BLaER1 (cell line): ENCODE measurements around the gene KIF16B.

Experiments used
- H3K27ac ChIP-seq: shearing (Covaris generic); formaldehyde crosslinking; 2 replicates; pipeline ENCODE4 v1.8.1; 2022
- H3K27me3 ChIP-seq: shearing (Covaris generic); formaldehyde crosslinking; 2 replicates; pipeline ENCODE4 v1.8.1; 2022
- H3K36me3 ChIP-seq: shearing (Covaris generic); formaldehyde crosslinking; 2 replicates; pipeline ENCODE4 v1.8.1; 2022
- H3K4me1 ChIP-seq: shearing (Covaris generic); formaldehyde crosslinking; 2 replicates; pipeline ENCODE4 v1.8.1; 2022
- H3K4me2 ChIP-seq: shearing (Covaris generic); formaldehyde crosslinking; 2 replicates; pipeline ENCODE4 v1.8.1; 2022
- H3K4me3 ChIP-seq: shearing (Covaris generic); formaldehyde crosslinking; 2 replicates; pipeline ENCODE4 v1.8.1; 2022
- H3K9ac ChIP-seq: shearing (Covaris generic); formaldehyde crosslinking; 2 replicates; pipeline ENCODE4 v1.8.1; 2022
- H3K9me3 ChIP-seq: shearing (Covaris generic); formaldehyde crosslinking; 2 replicates; pipeline ENCODE4 v1.8.1; 2022
- H4K20me1 ChIP-seq: shearing (Covaris generic); formaldehyde crosslinking; 2 replicates; pipeline ENCODE4 v1.8.1; 2022
- Cebpa-rat ChIP-seq: shearing (Covaris generic); IDR thresholded peaks from 2 replicates; pipeline ENCODE4 v1.8.1; 2022

The KIF16B gene

DNA sequence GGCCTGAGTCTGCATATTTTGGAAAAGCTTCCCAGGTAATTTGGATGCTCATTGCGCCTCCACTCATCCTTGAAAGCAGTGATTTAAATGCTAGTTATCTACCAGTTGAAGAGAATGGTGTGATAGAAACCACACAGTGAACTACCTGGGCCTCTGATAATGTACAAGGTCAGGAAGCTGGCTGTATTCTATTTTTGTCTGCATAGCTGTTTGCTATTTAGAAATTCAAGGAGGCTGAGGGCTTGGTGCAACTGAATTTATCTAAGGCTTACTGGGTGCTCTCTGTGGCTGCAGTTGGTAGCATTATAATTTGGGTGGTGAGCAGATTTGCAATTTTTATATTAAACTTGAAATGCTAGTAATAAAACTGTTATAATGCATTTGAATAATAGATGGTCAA is 245.6 kb downstream of the KIF16B start:
- H3K4me1 ChIP-seq, result no peaks in the 10 kb centered on the region
- no peak overlapping the region for H3K27ac ChIP-seq
- H4K20me1 ChIP-seq, result no peaks in the 10 kb centered on the region
- H3K36me3 ChIP-seq, result peaks cover 44% of the 10 kb centered on the region
- no peak overlapping the region for H3K4me3 ChIP-seq
- H3K9me3 ChIP-seq, result peaks cover 20% of the 10 kb centered on the region
- no peak for TF ChIP-seq Cebpa-rat
- H3K4me2 ChIP-seq, result no peak overlapping the region
- H3K9ac ChIP-seq, result no peak overlapping the region
- H3K27me3 ChIP-seq, result no peaks in the 10 kb centered on the region

DNA sequence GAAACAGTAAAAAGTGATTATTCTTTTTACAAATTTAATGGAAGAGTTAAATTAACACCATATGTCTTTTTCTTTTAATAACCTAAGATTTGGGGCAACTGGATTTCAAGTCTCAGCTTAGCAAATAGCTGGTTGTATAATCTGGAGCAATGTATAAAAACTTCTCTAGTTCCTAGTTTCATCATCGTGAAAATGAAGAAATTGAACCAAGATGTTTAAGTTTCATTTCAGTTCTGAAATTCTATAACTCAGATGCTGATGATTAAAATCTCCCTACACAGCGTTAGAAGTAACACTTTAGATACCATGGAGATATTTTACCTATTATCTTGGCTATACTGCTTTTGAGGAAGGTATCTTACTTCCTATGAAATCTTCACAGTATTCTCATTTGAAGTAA is 252.0 kb downstream of the KIF16B start:
- H3K9me3 ChIP-seq, result peaks cover 15% of the 10 kb centered on the region
- H3K9ac ChIP-seq, result no peak overlapping the region
- peaks cover 11% of the 10 kb centered on the region for H3K4me1 ChIP-seq
- no peak overlapping the region for H3K4me2 ChIP-seq
- TF ChIP-seq Cebpa-rat, result no peak
- H3K4me3 ChIP-seq, result no peak overlapping the region
- H3K27ac ChIP-seq, result no peak overlapping the region
- H3K36me3 ChIP-seq, result peaks cover 38% of the 10 kb centered on the region
- no peaks in the 10 kb centered on the region for H3K27me3 ChIP-seq
- H4K20me1 ChIP-seq, result no peaks in the 10 kb centered on the region

GRCh38 chr20:16317445-16318362 is 255.5 kb downstream of the KIF16B start:
- peaks cover 6% of the 10 kb centered on the region for H3K9me3 ChIP-seq
- no peak for TF ChIP-seq Cebpa-rat
- peaks cover 45% of the 10 kb centered on the region for H3K36me3 ChIP-seq
- no peak overlapping the region for H3K27ac ChIP-seq
- H3K4me2 ChIP-seq, result peak overlapping the region; percentile 44
- H3K27me3 ChIP-seq, result no peaks in the 10 kb centered on the region
- H3K9ac ChIP-seq, result no peak overlapping the region
- H4K20me1 ChIP-seq, result no peaks in the 10 kb centered on the region
- peaks cover 27% of the 10 kb centered on the region for H3K4me1 ChIP-seq
- H3K4me3 ChIP-seq, result no peak overlapping the region

- H4K20me1 ChIP-seq, result no peaks in the 10 kb centered on the region
- no peak overlapping the region for H3K4me2 ChIP-seq
- H3K4me1 ChIP-seq, result peaks cover 27% of the 10 kb centered on the region
- no peak for TF ChIP-seq Cebpa-rat
- H3K36me3 ChIP-seq, result peaks cover 53% of the 10 kb centered on the region
- no peak overlapping the region for H3K27ac ChIP-seq
- no peak overlapping the region for H3K9ac ChIP-seq
- no peaks in the 10 kb centered on the region for H3K27me3 ChIP-seq
- H3K9me3 ChIP-seq, result peaks cover 6% of the 10 kb centered on the region
- H3K4me3 ChIP-seq, result no peak overlapping the region
These were observed 256.7 kb downstream of the KIF16B start for GRCh38 chr20:16316513-16316912.

- H3K9me3 ChIP-seq, result peaks cover 13% of the 10 kb centered on the region
- no peak overlapping the region for H3K4me3 ChIP-seq
- H3K9ac ChIP-seq, result no peak overlapping the region
- H3K36me3 ChIP-seq, result peaks cover 68% of the 10 kb centered on the region
- H3K4me2 ChIP-seq, result peak overlapping the region; percentile 54
- H3K27me3 ChIP-seq, result no peaks in the 10 kb centered on the region
- no peak overlapping the region for H3K27ac ChIP-seq
- H4K20me1 ChIP-seq, result no peaks in the 10 kb centered on the region
- TF ChIP-seq Cebpa-rat, result no peak
- H3K4me1 ChIP-seq, result peaks cover 27% of the 10 kb centered on the region
These were observed 258.5 kb downstream of the KIF16B start for GRCh38 chr20:16314748-16315159.

GRCh38 chr20:16314320-16314719 is 258.9 kb downstream of the KIF16B start:
- Histone ChIP-seq H3K4me1 (peaks cover 27% of the 10 kb centered on the region), H3K9me3 (peaks cover 13% of the 10 kb centered on the region), H3K9ac (no peak overlapping the region), H3K27ac (no peak overlapping the region), H3K27me3 (no peaks in the 10 kb centered on the region), H4K20me1 (no peaks in the 10 kb centered on the region), H3K4me2 (peak overlapping the region; percentile 54), H3K36me3 (peaks cover 63% of the 10 kb centered on the region), H3K4me3 (no peak overlapping the region)
- no peak for TF ChIP-seq Cebpa-rat

DNA sequence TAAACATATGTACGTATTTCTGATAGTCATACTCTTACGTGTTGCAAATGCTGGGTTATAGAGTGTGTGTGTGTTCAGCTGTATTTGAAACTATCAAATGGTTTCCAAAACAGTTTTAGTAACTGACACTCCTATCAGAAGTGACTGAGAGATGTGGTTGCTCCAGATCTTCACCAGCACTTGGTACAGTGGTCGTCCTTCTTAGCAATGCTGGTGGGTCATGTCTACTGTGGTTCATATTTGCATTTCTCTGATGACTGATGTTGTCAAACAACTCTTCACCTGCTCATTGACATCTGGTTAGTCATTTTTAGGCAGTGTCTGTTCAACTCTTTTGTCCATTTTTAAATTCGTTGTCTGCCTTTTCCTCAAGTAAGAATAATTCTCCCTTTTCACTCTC is 259.3 kb downstream of the KIF16B start:
- Histone ChIP-seq H3K4me1 (peaks cover 27% of the 10 kb centered on the region), H3K36me3 (peaks cover 63% of the 10 kb centered on the region), H3K27ac (no peak overlapping the region), H3K4me3 (no peak overlapping the region), H3K4me2 (no peak overlapping the region), H3K27me3 (no peaks in the 10 kb centered on the region), H3K9me3 (peaks cover 13% of the 10 kb centered on the region), H4K20me1 (no peaks in the 10 kb centered on the region), H3K9ac (no peak overlapping the region)
- TF ChIP-seq Cebpa-rat, result no peak

- H3K9ac ChIP-seq, result no peak overlapping the region
- H3K4me3 ChIP-seq, result no peak overlapping the region
- H3K27ac ChIP-seq, result no peak overlapping the region
- H3K36me3 ChIP-seq, result peaks cover 65% of the 10 kb centered on the region
- peaks cover 22% of the 10 kb centered on the region for H3K4me1 ChIP-seq
- H3K27me3 ChIP-seq, result peaks cover 3% of the 10 kb centered on the region; the same call in 1 of the 2 replicates
- no peak overlapping the region for H3K4me2 ChIP-seq
- no peaks in the 10 kb centered on the region for H4K20me1 ChIP-seq
- TF ChIP-seq Cebpa-rat, result no peak
- peaks cover 13% of the 10 kb centered on the region for H3K9me3 ChIP-seq
These were observed 260.2 kb downstream of the KIF16B start for GRCh38 chr20:16312998-16313397.

DNA sequence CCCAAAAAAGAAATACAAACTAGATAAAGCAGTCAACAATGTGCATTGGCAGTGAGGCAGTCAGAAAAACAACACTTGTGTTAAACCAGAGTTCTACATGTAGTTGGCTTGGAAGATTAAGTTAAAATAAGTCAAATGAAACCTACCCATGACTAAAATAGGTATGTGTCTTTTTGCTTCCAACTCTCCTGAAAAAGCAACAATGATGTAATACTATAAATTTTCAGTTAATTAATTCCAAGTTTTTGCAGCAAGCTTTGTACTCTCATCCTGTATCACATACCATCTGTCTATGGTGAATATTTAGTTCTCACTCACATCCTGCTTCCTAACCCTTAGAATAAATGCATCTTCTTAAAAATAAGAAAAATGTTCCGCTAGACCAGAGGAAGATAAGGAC is 261.5 kb downstream of the KIF16B start:
- H3K27me3 ChIP-seq, result peaks cover 3% of the 10 kb centered on the region; the same call in 1 of the 2 replicates
- H3K9me3 ChIP-seq, result peaks cover 13% of the 10 kb centered on the region
- peaks cover 59% of the 10 kb centered on the region for H3K36me3 ChIP-seq
- H3K9ac ChIP-seq, result no peak overlapping the region
- no peak overlapping the region for H3K4me2 ChIP-seq
- no peak overlapping the region for H3K27ac ChIP-seq
- no peak overlapping the region for H3K4me3 ChIP-seq
- no peaks in the 10 kb centered on the region for H4K20me1 ChIP-seq
- TF ChIP-seq Cebpa-rat, result no peak
- peaks cover 17% of the 10 kb centered on the region for H3K4me1 ChIP-seq

DNA sequence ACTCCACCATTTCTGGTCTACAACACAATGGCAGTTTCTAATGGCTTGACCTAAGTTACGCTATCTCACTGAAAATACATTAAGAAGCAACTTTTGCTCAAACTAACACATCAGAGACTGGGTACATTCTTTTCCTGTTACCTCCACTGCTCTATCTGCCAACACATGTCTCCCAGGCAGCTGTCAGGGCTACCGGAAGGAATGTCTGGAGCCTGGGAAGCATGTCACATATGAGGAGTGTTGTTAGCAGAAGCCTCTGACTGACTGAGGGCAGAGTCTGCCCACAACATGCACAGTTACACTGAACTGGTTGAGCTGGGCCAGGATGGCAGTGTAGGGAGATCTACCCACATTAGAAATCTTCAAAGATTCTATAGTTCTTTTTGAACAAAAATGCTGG is 264.5 kb downstream of the KIF16B start:
- H3K4me1 ChIP-seq, result no peaks in the 10 kb centered on the region
- H3K4me3 ChIP-seq, result no peak overlapping the region
- no peaks in the 10 kb centered on the region for H4K20me1 ChIP-seq
- peaks cover 16% of the 10 kb centered on the region for H3K9me3 ChIP-seq
- no peak for TF ChIP-seq Cebpa-rat
- no peak overlapping the region for H3K9ac ChIP-seq
- H3K4me2 ChIP-seq, result no peak overlapping the region
- no peak overlapping the region for H3K27ac ChIP-seq
- H3K27me3 ChIP-seq, result peaks cover 3% of the 10 kb centered on the region; the same call in 1 of the 2 replicates
- peaks cover 71% of the 10 kb centered on the region for H3K36me3 ChIP-seq
